K562 (cell line): ENCODE measurements around the gene TYROBP. TPM values are rescaled to one million over a fixed set of nuclear protein-coding genes. Genes with fewer than 3 reads are reported as not detected.
A peak's percentile ranks its signal among the peaks of the same experiment; 100 is the strongest.

Source experiments
- BACH1 ChIP-seq: fragments of 200-800 bp; sonication (Bioruptor generic); IDR thresholded peaks from 2 replicates; pipeline ENCODE4 v1.6.1; 2016; ENCODE audit warnings: missing genetic modification characterization, missing compliant biosample characterization
- BCL6 ChIP-seq: fragments of 250-450 bp; sonication (Bioruptor Pico); IDR thresholded peaks from 2 replicates; pipeline ENCODE4 v1.4.0; 2020
- BCOR ChIP-seq: fragments of 450-650 bp; IDR thresholded peaks from 2 replicates; pipeline ENCODE4 v1.6.1; 2016
- CTCFL ChIP-seq: IDR thresholded peaks from 2 replicates; pipeline ENCODE4 v1.6.1; 2011; ENCODE audit warnings: borderline replicate concordance, low read depth, mild to moderate bottlenecking, moderate library complexity, low read length; ENCODE audit not compliant: insufficient read depth, poor library complexity, severe bottlenecking
- HNRNPUL1 ChIP-seq: fragments of 200-400 bp; formaldehyde crosslinking; IDR thresholded peaks from 2 replicates; pipeline ENCODE4 v1.6.1; 2017; ENCODE audit warnings: low read length
- JUNB ChIP-seq: fragments of 450-650 bp; formaldehyde crosslinking; conservative IDR thresholded peaks from 2 replicates; pipeline ENCODE4 v1.4.0; 2020; ENCODE audit warnings: mild to moderate bottlenecking
- LCOR ChIP-seq: sonication (generic); formaldehyde crosslinking; IDR thresholded peaks from 2 replicates; pipeline ENCODE4 v1.8.0; 2022; ENCODE audit warnings: mild to moderate bottlenecking, missing genetic modification reagents
- MNT ChIP-seq, 2 experiments: fragments of 450-650 bp; conservative IDR thresholded peaks; 2 replicates each; pipeline ENCODE4 v1.6.1; 2017; ENCODE audit warnings: mild to moderate bottlenecking in 2 of 2, moderate library complexity in 2 of 2
- NCOA1 ChIP-seq: fragments of 450-650 bp; IDR thresholded peaks from 2 replicates; pipeline ENCODE4 v1.6.1; 2016; ENCODE audit warnings: low read depth
- NFRKB ChIP-seq: fragments of 450-650 bp; IDR thresholded peaks from 2 replicates; pipeline ENCODE4 v1.6.1; 2016; ENCODE audit warnings: low read depth
- POLR3A ChIP-seq: IDR thresholded peaks from 2 replicates; pipeline ENCODE4 v1.6.1; 2011; ENCODE audit warnings: borderline replicate concordance, mild to moderate bottlenecking, moderate library complexity; ENCODE audit not compliant: insufficient read length, insufficient read depth; ENCODE audit errors: extremely low read depth
- RBM22 ChIP-seq: fragments of 200-400 bp; formaldehyde crosslinking; IDR thresholded peaks from 2 replicates; pipeline ENCODE4 v1.6.1; 2018; ENCODE audit warnings: low read length, low read depth; ENCODE audit not compliant: poor library complexity, severe bottlenecking
- TEAD4 ChIP-seq, 2 experiments: sonication (generic) in 1 of 2; formaldehyde crosslinking in 1 of 2; IDR thresholded peaks; 2 replicates each; pipeline versions ENCODE4 v1.6.1 to v1.8.0; 2012 to 2022; ENCODE audit warnings: borderline replicate concordance in 1 of 2, inconsistent platforms in 1 of 2, low read length in 1 of 2, mild to moderate bottlenecking in 1 of 2, missing genetic modification reagents in 1 of 2
- YBX1 ChIP-seq: fragments of 450-650 bp; IDR thresholded peaks from 2 replicates; pipeline ENCODE4 v1.7.1; 2016; ENCODE audit warnings: mild to moderate bottlenecking
- YY1 ChIP-seq, 3 experiments: IDR thresholded peaks; 2 replicates each; pipeline ENCODE4 v1.6.1; 2011; ENCODE audit warnings: low read length in 2 of 3, mild to moderate bottlenecking in 2 of 3, moderate library complexity in 2 of 3, borderline replicate concordance in 1 of 3, control low read depth in 1 of 3, low read depth in 1 of 3; ENCODE audit not compliant: insufficient read depth in 3 of 3, insufficient replicate concordance in 2 of 3, control insufficient read depth in 1 of 3, insufficient read length in 1 of 3; ENCODE audit errors: extremely low read depth in 1 of 3
- ZBTB8A ChIP-seq: fragments of 450-650 bp; IDR thresholded peaks from 2 replicates; pipeline ENCODE4 v1.6.1; 2018; ENCODE audit warnings: mild to moderate bottlenecking, moderate library complexity; ENCODE audit not compliant: partially characterized antibody
- ZFX ChIP-seq: sonication (generic); formaldehyde crosslinking; IDR thresholded peaks from 2 replicates; pipeline ENCODE4 v1.8.0; 2022; ENCODE audit warnings: mild to moderate bottlenecking, missing genetic modification reagents, moderate library complexity
- polyA plus RNA-seq, 8 experiments: library from polyadenylated mRNA; depleted of rRNA in 4 of 8; stranded (reverse) in 5 of 8; unstranded in 3 of 8; fragments of >200 nt; fragmentation: Nextera tagmentation in 2 of 8; fragmentation: Illumina TruSeq in 1 of 8; extraction: Ambion mirVana in 2 of 8; extraction: Trizol in 1 of 8; gene quantifications; 2 replicates each; pipeline versions ENCODE4 v1.2.1 to v1.2.3, GENCODE V29; 2011 to 2014; ENCODE audit warnings: inconsistent platforms in 1 of 8, missing spikeins in 1 of 8
- total RNA-seq, 7 experiments: library from RNA; depleted of rRNA in 6 of 7; stranded (reverse); fragments of >200 nt in 6 of 7; fragmentation: Illumina TruSeq in 2 of 7; extraction: Trizol in 2 of 7; gene quantifications; 2 replicates each; pipeline versions ENCODE4 v1.2.1 to v1.2.3, GENCODE V29; 2011 to 2021; ENCODE audit warnings: low replicate concordance in 1 of 7
- TF ChIP-seq, protein P1 (sequence below): fragments of 250-450 bp; sonication (Bioruptor Pico); IDR thresholded peaks from 2 replicates; pipeline ENCODE4 v1.9.0; 2021; ENCODE audit warnings: mild to moderate bottlenecking, inconsistent platforms
- TF ChIP-seq, protein P2 (sequence below): fragments of 150-350 bp; conservative IDR thresholded peaks from 2 replicates; pipeline ENCODE4 v1.6.1; 2014; ENCODE audit warnings: low read length

Gene TYROBP
- total and polyA plus RNA-seq, 9 of the 15 experiments (the other 6 are each of a cell fraction or from before 2014, with no cell fraction given), result 0.72 to 8.2 (median 2.4) TPM

DNA sequence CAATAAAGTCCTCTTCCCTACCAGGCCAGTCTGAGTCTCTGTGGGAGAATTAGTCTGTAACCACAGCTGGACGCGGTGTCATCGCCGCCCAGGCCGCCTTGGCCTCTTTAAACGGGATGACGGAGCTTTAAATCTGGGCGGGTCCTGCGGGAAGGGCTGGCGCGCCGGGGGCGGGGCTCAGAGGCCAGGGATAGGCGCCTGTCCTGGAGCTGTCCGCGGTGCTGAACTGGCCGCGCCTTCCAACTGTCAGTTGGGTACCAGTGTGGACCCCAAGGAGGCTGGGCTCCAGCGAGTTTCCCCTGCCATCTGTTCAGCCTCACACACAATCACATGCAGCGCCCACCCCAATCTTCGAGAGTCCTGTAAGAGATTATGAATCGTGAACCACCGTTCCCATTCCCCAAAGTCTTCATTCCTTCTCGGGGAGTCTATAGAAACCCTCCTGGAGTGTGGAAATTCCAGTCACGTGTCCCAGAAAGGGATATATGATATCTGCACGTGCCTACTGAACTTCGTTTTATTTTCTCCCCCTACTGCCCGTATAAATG lies 28.3 kb downstream of the TYROBP start (continued):
- no peak for TF ChIP-seq TEAD4 (IDR thresholded peaks at IDR 0.05; ENCODE audit: low read length)
- 0 out of 2 replicates have a peak, but pooled peaks have one; percentile 19 for TF ChIP-seq TEAD4 (CRISPR knock-in tag; IDR thresholded peaks at IDR 0.05; ENCODE audit: borderline replicate concordance)
- no peak for TF ChIP-seq NFRKB
- no peak for TF ChIP-seq BCL6 (CRISPR knock-in tag)
- peak; percentile 69 for TF ChIP-seq NCOA1
- TF ChIP-seq CTCFL, result no peak
- TF ChIP-seq ZFX (CRISPR knock-in tag), result no peak; the same call in 1 of the 2 replicates
- TF ChIP-seq, protein P1, sequence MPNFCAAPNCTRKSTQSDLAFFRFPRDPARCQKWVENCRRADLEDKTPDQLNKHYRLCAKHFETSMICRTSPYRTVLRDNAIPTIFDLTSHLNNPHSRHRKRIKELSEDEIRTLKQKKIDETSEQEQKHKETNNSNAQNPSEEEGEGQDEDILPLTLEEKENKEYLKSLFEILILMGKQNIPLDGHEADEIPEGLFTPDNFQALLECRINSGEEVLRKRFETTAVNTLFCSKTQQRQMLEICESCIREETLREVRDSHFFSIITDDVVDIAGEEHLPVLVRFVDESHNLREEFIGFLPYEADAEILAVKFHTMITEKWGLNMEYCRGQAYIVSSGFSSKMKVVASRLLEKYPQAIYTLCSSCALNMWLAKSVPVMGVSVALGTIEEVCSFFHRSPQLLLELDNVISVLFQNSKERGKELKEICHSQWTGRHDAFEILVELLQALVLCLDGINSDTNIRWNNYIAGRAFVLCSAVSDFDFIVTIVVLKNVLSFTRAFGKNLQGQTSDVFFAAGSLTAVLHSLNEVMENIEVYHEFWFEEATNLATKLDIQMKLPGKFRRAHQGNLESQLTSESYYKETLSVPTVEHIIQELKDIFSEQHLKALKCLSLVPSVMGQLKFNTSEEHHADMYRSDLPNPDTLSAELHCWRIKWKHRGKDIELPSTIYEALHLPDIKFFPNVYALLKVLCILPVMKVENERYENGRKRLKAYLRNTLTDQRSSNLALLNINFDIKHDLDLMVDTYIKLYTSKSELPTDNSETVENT (CRISPR knock-in tag), result no peak
- TF ChIP-seq POLR3A, result no peak
- no peak for TF ChIP-seq HNRNPUL1
- no peak for TF ChIP-seq RBM22
- no peak; the same call in 1 of the 2 replicates for TF ChIP-seq BACH1 (tag)
- peak; percentile 90 to 96 for TF ChIP-seq MNT (conservative IDR thresholded peaks at IDR 0.05)
- TF ChIP-seq YBX1, result no peak
- no peak for TF ChIP-seq ZBTB8A
- TF ChIP-seq JUNB (CRISPR knock-in tag), result no peak
- TF ChIP-seq BCOR, result no peak
- TF ChIP-seq, protein P2, sequence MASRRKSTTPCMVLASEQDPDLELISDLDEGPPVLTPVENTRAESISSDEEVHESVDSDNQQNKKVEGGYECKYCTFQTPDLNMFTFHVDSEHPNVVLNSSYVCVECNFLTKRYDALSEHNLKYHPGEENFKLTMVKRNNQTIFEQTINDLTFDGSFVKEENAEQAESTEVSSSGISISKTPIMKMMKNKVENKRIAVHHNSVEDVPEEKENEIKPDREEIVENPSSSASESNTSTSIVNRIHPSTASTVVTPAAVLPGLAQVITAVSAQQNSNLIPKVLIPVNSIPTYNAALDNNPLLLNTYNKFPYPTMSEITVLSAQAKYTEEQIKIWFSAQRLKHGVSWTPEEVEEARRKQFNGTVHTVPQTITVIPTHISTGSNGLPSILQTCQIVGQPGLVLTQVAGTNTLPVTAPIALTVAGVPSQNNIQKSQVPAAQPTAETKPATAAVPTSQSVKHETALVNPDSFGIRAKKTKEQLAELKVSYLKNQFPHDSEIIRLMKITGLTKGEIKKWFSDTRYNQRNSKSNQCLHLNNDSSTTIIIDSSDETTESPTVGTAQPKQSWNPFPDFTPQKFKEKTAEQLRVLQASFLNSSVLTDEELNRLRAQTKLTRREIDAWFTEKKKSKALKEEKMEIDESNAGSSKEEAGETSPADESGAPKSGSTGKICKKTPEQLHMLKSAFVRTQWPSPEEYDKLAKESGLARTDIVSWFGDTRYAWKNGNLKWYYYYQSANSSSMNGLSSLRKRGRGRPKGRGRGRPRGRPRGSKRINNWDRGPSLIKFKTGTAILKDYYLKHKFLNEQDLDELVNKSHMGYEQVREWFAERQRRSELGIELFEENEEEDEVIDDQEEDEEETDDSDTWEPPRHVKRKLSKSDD, result no peak
- peak in 1 of 3 experiments; percentile 40 for TF ChIP-seq YY1 (IDR thresholded peaks at IDR 0.05; ENCODE audit: borderline replicate concordance in 1 of 3, control insufficient read depth in 1 of 3, extremely low read depth in 1 of 3, insufficient read depth in 3 of 3, insufficient read length in 1 of 3, insufficient replicate concordance in 2 of 3, low read depth in 1 of 3, low read length in 2 of 3)
- peak; percentile 97 for TF ChIP-seq LCOR (CRISPR knock-in tag)
